GM18867 (cell line): ENCODE measurements around the gene TRAF3.
"Not testable (repeated sequence)": the region's sequence is repeated elsewhere in the genome, so short reads cannot be mapped to it uniquely, and the experiment has no call there.

Source experiments
- ATAC-seq: cut with Tn5 transposase; IDR thresholded peaks from one replicate; pipeline ENCODE4 v1.9.1; 2021; ENCODE audit warnings: mild to moderate bottlenecking, moderate library complexity; ENCODE audit not compliant: unreplicated experiment

TRAF3 gene

GRCh38 chr14:102826161-102826560 lies 48.9 kb downstream of the TRAF3 start:
- no peak for ATAC-seq

GRCh38 chr14:102826751-102827675 lies 49.8 kb downstream of the TRAF3 start:
- ATAC-seq = no peak

GRCh38 chr14:102827716-102828115 lies 50.5 kb downstream of the TRAF3 start:
- no peak for ATAC-seq

- ATAC-seq = no peak
Observed at GRCh38 chr14:102828151-102828550, 50.9 kb downstream of the TRAF3 start.

GRCh38 chr14:102829016-102829548 lies 51.8 kb downstream of the TRAF3 start:
- ATAC-seq = no peak

GRCh38 chr14:102830474-102831045 lies 53.3 kb downstream of the TRAF3 start:
- ATAC-seq = no peak

GRCh38 chr14:102831163-102831804 lies 54.0 kb downstream of the TRAF3 start:
- ATAC-seq = no peak

- ATAC-seq = no peak
Observed at GRCh38 chr14:102833341-102833740, 56.1 kb downstream of the TRAF3 start.

GRCh38 chr14:102833991-102834390 lies 56.7 kb downstream of the TRAF3 start:
- no peak for ATAC-seq

- ATAC-seq = no peak
Observed at GRCh38 chr14:102835959-102836358, 58.7 kb downstream of the TRAF3 start.

GRCh38 chr14:102837120-102837519 lies 59.9 kb downstream of the TRAF3 start:
- ATAC-seq = not testable (repeated sequence)

GRCh38 chr14:102838501-102838900 lies 61.3 kb downstream of the TRAF3 start:
- ATAC-seq = no peak

GRCh38 chr14:102840115-102840514 lies 62.9 kb downstream of the TRAF3 start:
- ATAC-seq = no peak

GRCh38 chr14:102840771-102841528 lies 63.7 kb downstream of the TRAF3 start:
- no peak for ATAC-seq

- no peak for ATAC-seq
Observed at GRCh38 chr14:102848830-102849525, 71.7 kb downstream of the TRAF3 start.

- ATAC-seq = no peak
Observed at GRCh38 chr14:102849526-102850379, 72.5 kb downstream of the TRAF3 start.

GRCh38 chr14:102853648-102854047 lies 76.4 kb downstream of the TRAF3 start:
- no peak for ATAC-seq

- no peak for ATAC-seq
Observed at GRCh38 chr14:102854091-102854703, 76.9 kb downstream of the TRAF3 start.

- ATAC-seq = no peak
Observed at GRCh38 chr14:102856179-102856578, 78.9 kb downstream of the TRAF3 start.
